ENCODE measurements around the gene KCTD17. TPM values are rescaled to one million over a fixed set of nuclear protein-coding genes. Genes with fewer than 3 reads are reported as not detected.

Gene KCTD17
- total RNA-seq, 1 donor from 2014 or later, result 31.3 TPM

DNA sequence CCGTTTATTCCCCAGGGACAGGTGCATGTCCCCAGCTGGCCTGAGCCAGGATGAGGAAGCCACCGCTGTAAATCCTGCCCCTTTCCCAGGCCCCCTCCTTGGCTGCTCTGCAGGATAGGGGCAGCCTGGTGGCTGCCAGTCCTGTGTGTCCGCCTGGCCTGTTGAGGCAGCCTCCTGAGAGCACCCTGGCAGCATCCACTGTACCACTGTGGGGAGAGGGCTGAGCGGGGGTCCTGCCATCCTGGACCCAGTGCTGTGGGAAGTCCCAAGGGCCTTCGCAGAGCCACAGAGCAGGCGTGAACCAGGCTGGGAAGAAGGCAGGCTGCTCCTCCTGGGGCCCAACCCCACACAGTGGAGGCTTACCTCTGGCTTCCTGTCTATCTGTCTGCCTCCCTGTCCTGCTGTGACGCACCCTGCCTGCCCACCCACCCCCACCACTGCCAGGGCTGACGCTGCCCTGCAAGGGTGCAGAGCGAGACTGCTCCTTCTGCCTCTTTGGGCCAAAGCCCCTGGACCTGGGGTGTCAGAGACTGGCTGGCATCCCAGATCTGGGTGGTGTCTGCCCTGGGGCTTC lies 8.4 kb downstream of the KCTD17 start:
- Histone ChIP-seq H3K4me3 (ENCODE audit: insufficient read depth, low read depth, low read length) (no peak overlapping the region), H4K20me1 (ENCODE audit: insufficient read depth, low read length) (peaks cover 9% of the 10 kb centered on the region), H3K27ac (ENCODE audit: low read depth, low read length) (no peak overlapping the region), H2AFZ (ENCODE audit: low read depth, low read length) (no peak overlapping the region), H3K4me1 (ENCODE audit: insufficient read depth, low read length) (no peaks in the 10 kb centered on the region), H3K36me3 (ENCODE audit: insufficient read depth, low read length) (peaks cover 3% of the 10 kb centered on the region), H3K27me3 (ENCODE audit: insufficient read depth, low read length) (no peaks in the 10 kb centered on the region), H3K4me2 (ENCODE audit: low read length) (no peak overlapping the region), H3K79me2 (ENCODE audit: insufficient read depth, low read length) (no peaks in the 10 kb centered on the region), H3K9me3 (ENCODE audit: insufficient read depth, low read depth, low read length) (no peaks in the 10 kb centered on the region), H3K9ac (ENCODE audit: low read length) (no peak overlapping the region)
- no peak for TF ChIP-seq EZH2 (IDR thresholded peaks at IDR 0.05; ENCODE audit: insufficient read depth, low read length)
- TF ChIP-seq, protein P1, sequence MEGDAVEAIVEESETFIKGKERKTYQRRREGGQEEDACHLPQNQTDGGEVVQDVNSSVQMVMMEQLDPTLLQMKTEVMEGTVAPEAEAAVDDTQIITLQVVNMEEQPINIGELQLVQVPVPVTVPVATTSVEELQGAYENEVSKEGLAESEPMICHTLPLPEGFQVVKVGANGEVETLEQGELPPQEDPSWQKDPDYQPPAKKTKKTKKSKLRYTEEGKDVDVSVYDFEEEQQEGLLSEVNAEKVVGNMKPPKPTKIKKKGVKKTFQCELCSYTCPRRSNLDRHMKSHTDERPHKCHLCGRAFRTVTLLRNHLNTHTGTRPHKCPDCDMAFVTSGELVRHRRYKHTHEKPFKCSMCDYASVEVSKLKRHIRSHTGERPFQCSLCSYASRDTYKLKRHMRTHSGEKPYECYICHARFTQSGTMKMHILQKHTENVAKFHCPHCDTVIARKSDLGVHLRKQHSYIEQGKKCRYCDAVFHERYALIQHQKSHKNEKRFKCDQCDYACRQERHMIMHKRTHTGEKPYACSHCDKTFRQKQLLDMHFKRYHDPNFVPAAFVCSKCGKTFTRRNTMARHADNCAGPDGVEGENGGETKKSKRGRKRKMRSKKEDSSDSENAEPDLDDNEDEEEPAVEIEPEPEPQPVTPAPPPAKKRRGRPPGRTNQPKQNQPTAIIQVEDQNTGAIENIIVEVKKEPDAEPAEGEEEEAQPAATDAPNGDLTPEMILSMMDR (IDR thresholded peaks at IDR 0.05; ENCODE audit: insufficient read depth, low read depth, low read length), result no peak
- Mint-ChIP-seq H3K4me3 (ENCODE audit: unreplicated experiment) (no peak overlapping the region), H3K9me3 (ENCODE audit: unreplicated experiment) (no peaks in the 10 kb centered on the region), H3K27ac (ENCODE audit: unreplicated experiment) (no peak overlapping the region), H3K27me3 (ENCODE audit: low read depth, unreplicated experiment) (peaks cover 11% of the 10 kb centered on the region), H3K36me3 (ENCODE audit: low read depth, unreplicated experiment) (peaks cover 23% of the 10 kb centered on the region), H3K4me1 (ENCODE audit: low read depth, unreplicated experiment) (peaks cover 2% of the 10 kb centered on the region)
- DNase-seq (ENCODE audit: low read depth) (no peak), FAIRE-seq (no peak)

DNA sequence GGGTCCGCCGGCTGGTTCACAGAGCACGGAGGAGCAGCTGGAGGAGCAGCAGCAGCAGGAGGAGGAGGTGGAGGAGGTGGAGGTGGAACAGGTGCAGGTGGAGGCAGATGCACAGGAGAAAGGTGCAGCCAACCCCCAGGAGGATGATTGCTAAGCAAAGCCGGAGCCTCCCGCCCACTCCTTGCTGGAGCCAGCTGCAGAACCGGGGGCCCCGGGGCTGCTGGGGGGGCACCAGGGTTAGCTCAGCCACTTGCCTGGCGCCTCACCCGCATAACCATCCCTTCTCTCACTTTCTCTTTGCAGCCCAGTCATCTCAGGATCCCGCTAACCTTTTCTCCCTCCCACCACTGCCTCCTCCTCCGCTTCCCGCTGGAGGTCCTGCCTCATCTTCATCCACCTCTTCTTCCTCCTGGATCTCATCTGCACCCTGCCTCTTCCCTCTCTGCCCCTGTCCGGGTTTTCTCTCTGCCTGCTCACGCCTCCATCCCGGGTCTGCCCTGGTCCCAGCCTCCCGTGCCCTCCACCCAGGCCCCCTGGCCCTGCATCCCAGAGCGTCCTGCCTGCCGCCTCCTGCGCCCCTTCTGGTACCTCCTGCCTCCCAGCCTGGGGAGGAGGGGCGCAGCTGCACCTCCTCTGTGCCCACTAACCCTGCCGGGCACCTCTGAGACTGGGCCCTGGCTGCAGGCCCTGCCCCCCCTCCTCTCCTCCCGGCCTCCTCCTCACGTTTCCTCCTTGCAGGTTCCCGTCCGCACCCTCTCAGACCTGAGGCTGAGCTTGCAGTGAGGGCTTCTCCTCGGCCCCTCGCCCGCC lies 9.5 kb downstream of the KCTD17 start:
- FAIRE-seq (no peak), DNase-seq (ENCODE audit: low read depth) (no peak)
- TF ChIP-seq, protein P1 (IDR thresholded peaks at IDR 0.05; ENCODE audit: insufficient read depth, low read depth, low read length), result no peak
- no peak for TF ChIP-seq EZH2 (IDR thresholded peaks at IDR 0.05; ENCODE audit: insufficient read depth, low read length)
- Histone ChIP-seq H4K20me1 (ENCODE audit: insufficient read depth, low read length) (peaks cover under 1% of the 10 kb centered on the region), H3K27ac (ENCODE audit: low read depth, low read length) (no peak overlapping the region), H3K27me3 (ENCODE audit: insufficient read depth, low read length) (no peaks in the 10 kb centered on the region), H3K9ac (ENCODE audit: low read length) (no peak overlapping the region), H2AFZ (ENCODE audit: low read depth, low read length) (no peak overlapping the region), H3K4me3 (ENCODE audit: insufficient read depth, low read depth, low read length) (no peak overlapping the region), H3K4me2 (ENCODE audit: low read length) (no peak overlapping the region), H3K79me2 (ENCODE audit: insufficient read depth, low read length) (no peaks in the 10 kb centered on the region), H3K36me3 (ENCODE audit: insufficient read depth, low read length) (no peaks in the 10 kb centered on the region), H3K9me3 (ENCODE audit: insufficient read depth, low read depth, low read length) (no peaks in the 10 kb centered on the region), H3K4me1 (ENCODE audit: insufficient read depth, low read length) (no peaks in the 10 kb centered on the region)
- Mint-ChIP-seq H3K27ac (ENCODE audit: unreplicated experiment) (no peak overlapping the region), H3K36me3 (ENCODE audit: low read depth, unreplicated experiment) (peaks cover 16% of the 10 kb centered on the region), H3K4me1 (ENCODE audit: low read depth, unreplicated experiment) (peaks cover 2% of the 10 kb centered on the region), H3K4me3 (ENCODE audit: unreplicated experiment) (no peak overlapping the region), H3K27me3 (ENCODE audit: low read depth, unreplicated experiment) (peaks cover 10% of the 10 kb centered on the region), H3K9me3 (ENCODE audit: unreplicated experiment) (no peaks in the 10 kb centered on the region)

Measured in astrocyte (in vitro differentiated cells and primary cell).